ENCODE measurements around the gene CDH6. TPM values are rescaled to one million over a fixed set of nuclear protein-coding genes. Genes with fewer than 3 reads are reported as not detected.

The CDH6 gene
- total RNA-seq (not detected in 2 replicates), polyA plus RNA-seq (not detected in 2 replicates), polyA minus RNA-seq (0.21 TPM in 1 of 2 replicates, not detected in the other)
- 0.16 TPM for total RNA-seq (2013)

GRCh38 chr5:31193591-31194467, at the start of gene CDH6:
TSS of gene CDH6 (plus strand) at chr5:31193686. CDS start at chr5:31267474, 73,788 bp downstream.
- Histone ChIP-seq H3K9ac (ENCODE audit: low read length) (no peak within 1 kb of the TSS), H3K9me3 (ENCODE audit: control extremely low read depth in 1 of 3, control insufficient read depth in 2 of 3, insufficient read depth in 1 of 3, low read length in 2 of 3) (peaks cover 0 to 5% (median 0%) of the 10 kb centered on the region in 3 donors), H3K4me1 (ENCODE audit: control insufficient read depth in 2 of 2, insufficient read depth in 2 of 2, low read length in 2 of 2) (no peaks in the 10 kb centered on the region), H4K20me1 (ENCODE audit: control insufficient read depth, insufficient read depth, low read length, poor library complexity, severe bottlenecking) (no peaks in the 10 kb centered on the region), H3K36me3 (replicated peaks in 1 of 2; ENCODE audit: control extremely low read depth in 1 of 2, control insufficient read depth in 1 of 2, extremely low read depth in 1 of 2, insufficient read depth in 2 of 2, low read length in 1 of 2) (no peaks in the 10 kb centered on the region), H2AFZ (ENCODE audit: insufficient read depth, low read depth, low read length, poor library complexity, severe bottlenecking) (peak within 1 kb of the TSS; percentile 28), H3K4me2 (replicated peaks; ENCODE audit: low read depth, low read length, poor library complexity, severe bottlenecking) (no peak within 1 kb of the TSS), H3K4me3 (ENCODE audit: control extremely low read depth in 1 of 5, extremely low read depth in 1 of 5, insufficient read depth in 1 of 5, low read depth in 2 of 5, low read length in 4 of 5) (no peak within 1 kb of the TSS), H3K79me2 (ENCODE audit: control insufficient read depth, insufficient read depth, low read length) (no peaks in the 10 kb centered on the region), H3K27me3 (replicated peaks in 1 of 4; ENCODE audit: control extremely low read depth in 1 of 4, control insufficient read depth in 3 of 4, insufficient read depth in 4 of 4, low read length in 3 of 4) (peaks cover 0 to 28% (median 21%) of the 10 kb centered on the region in 4 experiments), H3K27ac (ENCODE audit: low read length in 2 of 2) (no peak within 1 kb of the TSS)
- ChIA-PET POLR2A (no interaction called here), CTCF (no interaction called here)
- Mint-ChIP-seq H3K9me3 (ENCODE audit: insufficient read depth) (no peaks in the 10 kb centered on the region), H3K27me3 (peaks cover 39% of the 10 kb centered on the region), H3K4me1 (peaks cover 7% of the 10 kb centered on the region), H3K4me3 (no peak within 1 kb of the TSS), H3K27ac (no peak within 1 kb of the TSS)
- intact Hi-C loops (cut with micrococcal nuclease): no loop called here
- ATAC-seq (ENCODE audit: low read depth): no peak
- no peak for DNase-seq
- no peak for TF ChIP-seq CTCF (IDR thresholded peaks at IDR 0.05)
- no peak for TF ChIP-seq EZH2 (IDR thresholded peaks at IDR 0.05; ENCODE audit: borderline replicate concordance, insufficient read depth, low read depth, low read length, poor library complexity, severe bottlenecking)
- WGBS (ENCODE audit: insufficient coverage): 4% methylated on average over 65 of the region's 67 CpGs

GRCh38 chr5:31144364-31144763, 49.1 kb upstream of the CDH6 start:
- Histone ChIP-seq H3K27ac (ENCODE audit: low read length in 2 of 2) (no peak overlapping the region), H3K79me2 (ENCODE audit: control insufficient read depth, insufficient read depth, low read length) (no peaks in the 10 kb centered on the region), H3K4me1 (ENCODE audit: control insufficient read depth in 2 of 2, insufficient read depth in 2 of 2, low read length in 2 of 2) (no peaks in the 10 kb centered on the region), H3K27me3 (replicated peaks in 1 of 4; ENCODE audit: control extremely low read depth in 1 of 4, control insufficient read depth in 3 of 4, insufficient read depth in 4 of 4, low read length in 3 of 4) (no peaks in the 10 kb centered on the region), H4K20me1 (ENCODE audit: control insufficient read depth, insufficient read depth, low read length, poor library complexity, severe bottlenecking) (no peaks in the 10 kb centered on the region), H3K4me3 (ENCODE audit: control extremely low read depth in 1 of 5, extremely low read depth in 1 of 5, insufficient read depth in 1 of 5, low read depth in 2 of 5, low read length in 4 of 5) (no peak overlapping the region), H3K9ac (ENCODE audit: low read length) (no peak overlapping the region), H3K9me3 (ENCODE audit: control extremely low read depth in 1 of 3, control insufficient read depth in 2 of 3, insufficient read depth in 1 of 3, low read length in 2 of 3) (no peaks in the 10 kb centered on the region), H2AFZ (ENCODE audit: insufficient read depth, low read depth, low read length, poor library complexity, severe bottlenecking) (no peak overlapping the region), H3K4me2 (replicated peaks; ENCODE audit: low read depth, low read length, poor library complexity, severe bottlenecking) (no peak overlapping the region), H3K36me3 (replicated peaks in 1 of 2; ENCODE audit: control extremely low read depth in 1 of 2, control insufficient read depth in 1 of 2, extremely low read depth in 1 of 2, insufficient read depth in 2 of 2, low read length in 1 of 2) (no peaks in the 10 kb centered on the region)
- Mint-ChIP-seq H3K4me3 (no peak overlapping the region), H3K27ac (no peak overlapping the region), H3K9me3 (ENCODE audit: insufficient read depth) (peaks cover 3% of the 10 kb centered on the region), H3K27me3 (no peaks in the 10 kb centered on the region), H3K4me1 (no peaks in the 10 kb centered on the region)
- TF ChIP-seq EZH2 (IDR thresholded peaks at IDR 0.05; ENCODE audit: borderline replicate concordance, insufficient read depth, low read depth, low read length, poor library complexity, severe bottlenecking): no peak
- no peak for TF ChIP-seq CTCF (IDR thresholded peaks at IDR 0.05)
- ChIA-PET POLR2A (no interaction called here), CTCF (no interaction called here)
- intact Hi-C loops (cut with micrococcal nuclease): no loop called here
- ATAC-seq (ENCODE audit: low read depth) (no peak), DNase-seq (no peak)
- 93% methylated on average over 3 of the region's 7 CpGs for WGBS (ENCODE audit: insufficient coverage)

Measured in B cell (primary cell).